Epidermal melanocyte (primary cell): ENCODE results near the gene MIX23.
A peak's percentile ranks its signal among the peaks of the same experiment; 100 is the strongest.

Experiments used
- DNase-seq: peaks from one replicate; pipeline ENCODE4 v3.0.0; 2011; ENCODE audit warnings: low spot score; ENCODE audit not compliant: insufficient read length

Gene MIX23

GRCh38 chr3:122382888-122383666, at the start of gene MIX23:
TSS of gene MIX23 (minus strand) at chr3:122383231. CDS start at chr3:122383224, 7 bp downstream.
- peak; percentile 77 for DNase-seq

- DNase-seq = no peak
Observed at GRCh38 chr3:122430371-122430770, 47.3 kb upstream of the MIX23 start.

DNA sequence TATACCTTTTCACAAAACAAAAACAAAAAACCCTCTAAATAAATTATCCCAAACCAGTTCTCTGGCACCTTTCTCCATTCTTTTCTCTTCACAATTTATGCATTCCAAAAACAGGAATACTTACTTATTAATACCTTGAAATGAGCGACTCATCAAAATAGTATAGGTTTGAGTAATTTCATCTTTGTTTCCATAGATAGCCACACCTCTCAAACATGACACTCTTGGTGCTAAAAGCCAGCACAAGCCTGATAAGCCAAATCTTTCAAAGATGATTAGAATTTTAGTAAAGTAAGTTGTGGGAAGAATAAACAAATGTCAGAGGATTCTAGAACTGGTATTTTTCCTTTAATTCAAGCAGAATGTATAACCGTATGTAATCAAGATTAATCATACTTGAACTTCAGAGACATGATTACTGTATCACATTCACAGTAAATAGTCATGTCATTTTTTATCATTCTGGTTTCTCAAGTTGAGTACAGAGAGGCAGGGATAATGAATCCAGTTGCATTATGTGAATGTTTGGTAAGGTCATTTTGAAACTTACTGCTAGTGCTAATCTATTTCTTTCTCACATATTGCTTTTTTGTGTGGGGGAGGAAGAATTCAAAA, 44.9 kb upstream of the MIX23 start:
- DNase-seq = no peak

DNA sequence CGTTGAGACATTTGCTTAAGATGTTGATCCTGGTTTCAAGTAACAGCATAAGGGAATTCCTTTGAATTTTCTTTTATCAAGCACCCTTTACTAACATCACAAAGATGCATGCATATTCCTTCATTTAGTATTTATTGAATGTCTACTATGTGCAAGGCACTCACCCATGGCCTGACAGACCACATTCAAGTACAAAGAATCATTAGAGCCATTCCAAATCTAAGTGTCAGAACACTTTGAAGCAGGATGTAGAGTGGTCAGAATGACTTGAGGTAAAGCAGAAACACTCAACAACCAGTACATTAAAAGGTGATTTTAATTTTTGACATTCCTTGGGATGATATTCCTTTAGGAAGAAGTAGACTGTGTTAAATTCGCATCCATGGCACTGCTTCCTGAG, 38.8 kb upstream of the MIX23 start:
- DNase-seq = no peak

GRCh38 chr3:122421101-122421500, 38.1 kb upstream of the MIX23 start:
- no peak for DNase-seq

DNA sequence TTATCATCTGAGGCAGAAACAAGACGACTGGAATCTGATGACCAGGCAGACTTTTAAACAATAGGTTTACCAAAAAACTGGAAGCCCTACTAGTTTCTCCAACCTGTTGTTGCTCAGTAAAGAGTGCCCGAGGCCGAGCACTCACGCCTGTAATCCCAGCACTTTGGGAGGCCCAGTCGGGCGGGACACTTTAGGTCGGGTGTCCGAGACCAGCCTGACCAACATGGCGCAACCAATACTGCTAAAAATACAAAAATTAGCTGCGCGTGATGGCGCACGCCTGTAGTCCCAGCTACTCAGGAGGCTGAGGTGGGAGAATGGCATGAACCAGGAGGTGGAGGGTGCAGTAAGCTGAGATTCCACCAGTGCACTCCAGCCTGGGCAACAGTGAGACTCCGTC, 33.9 kb upstream of the MIX23 start:
- no peak for DNase-seq

DNA sequence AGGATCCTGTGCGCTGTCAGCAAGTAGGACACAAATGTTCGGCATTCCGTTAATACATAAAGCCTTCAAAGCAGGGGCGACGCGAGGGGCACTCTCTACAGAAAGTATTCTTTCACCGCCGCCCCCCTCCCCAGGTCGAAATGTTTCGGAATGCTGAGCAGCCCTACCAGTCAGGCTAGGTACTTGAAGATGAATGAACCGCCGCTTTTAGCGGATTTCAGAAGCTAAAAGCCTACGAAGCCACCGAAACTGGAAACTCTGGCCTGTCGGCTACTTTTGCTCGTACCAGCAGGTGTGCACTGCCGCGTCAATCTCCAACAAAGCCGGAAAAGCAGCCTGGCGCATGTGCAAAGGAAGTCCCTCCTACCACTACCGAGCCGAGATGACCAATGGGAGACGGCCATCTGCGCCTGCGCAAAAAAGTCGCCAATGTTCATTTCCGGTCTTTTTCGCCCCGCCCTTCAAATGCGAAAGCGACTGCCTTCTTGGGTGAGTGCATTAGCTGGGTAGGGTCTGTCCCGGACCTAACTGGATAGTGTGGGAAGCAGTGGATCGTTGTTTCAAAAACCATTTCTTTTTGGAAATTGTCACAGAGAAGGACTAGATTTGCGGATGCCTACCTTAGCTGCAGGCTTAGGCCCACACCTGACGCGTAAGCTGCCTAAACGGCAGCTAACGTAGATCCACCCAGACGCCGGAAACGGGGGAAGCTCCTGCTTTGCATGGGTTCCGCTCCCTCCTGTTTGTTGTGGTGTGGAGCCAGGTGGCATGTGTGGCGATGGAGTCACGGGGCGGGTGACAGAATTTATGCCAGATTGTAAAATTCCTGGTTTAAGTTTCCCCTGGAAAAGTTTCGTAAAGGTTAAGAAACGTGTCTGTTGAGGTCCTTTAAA, 33.0 kb upstream of the MIX23 start, which contains the start of gene WDR5B:
Gene WDR5B, minus strand, starts transcription at position 301 of the 893 bp plus-strand sequence. CDS start 534 bp downstream, outside the sequence.
- peak; percentile 96 for DNase-seq

GRCh38 chr3:122415104-122415744, 32.2 kb upstream of the MIX23 start:
- DNase-seq = no peak

- DNase-seq = no peak
Observed at GRCh38 chr3:122414391-122414790, 31.4 kb upstream of the MIX23 start.

DNA sequence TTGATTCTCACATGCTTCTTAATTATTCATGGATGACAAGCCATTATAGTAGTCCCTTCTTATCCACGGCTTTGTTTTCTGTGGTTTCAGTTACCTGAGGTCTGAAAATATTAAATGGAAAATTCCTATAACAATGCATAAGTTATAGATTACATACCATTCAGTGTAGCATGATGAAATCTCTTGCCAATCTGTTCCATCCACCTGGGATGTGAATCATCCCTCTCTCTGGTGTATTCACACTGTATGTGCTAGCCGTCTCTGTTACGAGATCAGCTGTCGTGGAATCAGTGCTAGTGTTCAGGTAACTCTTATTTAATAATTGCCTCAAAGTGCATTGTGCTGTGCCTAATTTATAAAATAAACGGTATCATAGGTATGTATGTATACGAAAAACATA, 27.6 kb upstream of the MIX23 start:
- DNase-seq = no peak

GRCh38 chr3:122410111-122410510, 27.1 kb upstream of the MIX23 start:
- DNase-seq = no peak

DNA sequence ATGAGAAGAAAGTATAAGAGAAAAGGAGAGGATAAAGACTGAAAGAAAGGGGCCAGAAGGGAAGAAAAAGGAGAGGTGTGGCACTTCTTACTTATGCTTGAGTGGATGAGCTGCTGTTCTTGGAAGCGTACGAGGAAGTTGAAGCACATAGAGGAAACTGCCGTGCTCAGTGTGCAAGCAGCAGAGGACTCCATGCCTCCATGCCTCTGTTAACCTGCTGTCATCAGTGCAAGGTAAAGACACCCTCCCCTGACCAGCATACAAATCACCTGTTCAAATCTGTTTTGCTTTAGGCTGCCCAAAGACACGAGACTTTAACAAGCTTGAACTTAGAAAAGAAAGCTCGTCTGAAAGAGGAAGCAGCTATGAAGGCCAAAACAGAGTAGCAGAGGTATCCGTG, 26.4 kb upstream of the MIX23 start:
- DNase-seq = no peak

DNA sequence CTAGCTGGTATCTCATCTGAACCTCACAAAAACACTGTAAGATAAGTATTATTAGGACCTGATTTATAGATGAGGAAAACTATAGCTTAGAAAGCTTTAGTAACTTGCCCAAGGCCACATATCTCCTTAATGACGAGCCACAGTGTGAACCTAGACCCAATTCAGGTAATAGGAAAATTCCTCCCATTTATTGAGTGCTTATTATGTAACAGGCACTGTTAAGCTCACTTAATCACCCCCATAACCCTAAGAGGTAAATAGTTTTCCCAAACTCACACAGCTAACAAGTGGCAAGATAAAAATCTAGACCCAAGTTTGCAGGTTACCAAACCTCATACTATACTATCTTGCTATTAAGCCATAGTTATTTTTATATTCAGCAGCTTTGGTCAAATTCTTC, 24.9 kb upstream of the MIX23 start:
- no peak for DNase-seq

GRCh38 chr3:122406198-122406597, 23.2 kb upstream of the MIX23 start:
- DNase-seq = no peak

DNA sequence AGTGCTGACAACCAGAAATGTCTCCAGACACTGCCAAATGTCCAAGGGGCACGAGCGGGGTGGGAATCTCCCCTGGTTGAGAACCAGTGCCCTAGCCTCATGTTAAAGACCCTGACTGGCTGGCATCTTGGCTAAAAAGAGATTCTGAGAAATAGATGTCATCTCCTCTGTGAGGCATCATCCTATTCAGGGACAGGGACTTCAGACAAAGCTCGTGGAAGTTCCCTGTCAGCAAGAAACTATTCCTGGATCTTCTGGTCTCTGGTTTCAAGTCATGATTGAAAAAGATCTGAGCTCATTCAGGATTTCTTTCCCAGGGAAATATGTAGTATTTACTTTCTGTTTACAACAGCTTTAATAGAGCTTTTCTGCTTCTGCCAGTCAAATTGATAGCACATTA, 22.0 kb upstream of the MIX23 start:
- no peak for DNase-seq

DNA sequence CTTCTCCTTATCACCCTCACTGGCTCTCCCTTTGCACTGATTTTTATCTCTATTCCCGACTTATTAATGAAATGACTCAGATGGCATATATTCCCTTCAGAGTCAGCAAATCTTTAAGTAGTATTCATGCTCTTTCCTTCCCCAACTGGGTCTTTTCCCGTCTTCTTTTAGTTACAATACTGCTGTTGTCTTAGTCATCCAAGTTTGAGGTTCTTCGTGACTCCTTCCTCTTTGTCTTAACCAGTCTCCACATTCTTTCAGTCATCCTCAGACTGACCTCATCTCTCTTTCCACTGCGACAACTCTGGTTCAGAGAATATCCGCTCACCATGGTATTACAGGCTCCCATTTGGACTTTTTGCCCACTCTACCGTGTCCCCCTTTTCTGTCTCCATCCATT, 20.5 kb upstream of the MIX23 start:
- no peak for DNase-seq

DNA sequence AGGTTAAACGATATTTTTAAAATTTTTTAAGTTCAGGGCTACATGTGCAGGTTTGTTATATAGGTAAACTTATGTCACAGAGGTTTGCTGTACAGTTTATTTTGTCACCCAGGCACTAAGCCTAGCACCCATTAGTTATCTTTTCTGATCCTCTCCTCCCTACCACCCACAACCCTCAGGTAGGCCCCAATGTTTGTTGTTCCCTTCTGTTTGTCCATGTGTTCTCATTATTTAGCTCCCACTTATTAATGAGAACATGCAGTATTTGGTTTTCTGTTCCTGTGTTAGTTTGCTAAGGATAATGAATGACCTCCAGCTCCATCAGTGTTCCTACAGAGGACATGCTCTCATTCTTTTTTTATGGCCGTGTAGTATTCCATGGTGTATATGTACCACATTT, 15.9 kb upstream of the MIX23 start:
- no peak for DNase-seq

DNA sequence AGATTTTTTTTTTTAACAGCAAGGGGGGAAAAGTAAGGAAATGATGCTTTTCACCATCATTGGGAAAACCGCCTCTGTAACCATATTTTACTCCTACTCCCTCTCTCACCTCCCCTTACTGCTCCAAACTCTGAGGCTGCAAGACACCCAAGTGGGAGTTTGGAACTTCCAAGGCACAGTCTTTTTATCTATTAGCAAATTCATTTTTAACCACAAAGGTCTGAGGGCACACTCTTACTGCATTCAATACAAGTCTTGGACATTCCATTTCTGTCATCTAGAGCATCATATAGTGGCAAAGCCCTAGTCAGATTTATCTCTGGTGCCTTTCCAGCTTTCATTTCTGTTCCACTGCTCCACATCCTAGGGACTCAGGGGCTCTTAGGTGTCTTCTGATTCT, 14.2 kb upstream of the MIX23 start:
- DNase-seq = no peak

GRCh38 chr3:122396511-122396910, 13.5 kb upstream of the MIX23 start:
- DNase-seq = no peak

DNA sequence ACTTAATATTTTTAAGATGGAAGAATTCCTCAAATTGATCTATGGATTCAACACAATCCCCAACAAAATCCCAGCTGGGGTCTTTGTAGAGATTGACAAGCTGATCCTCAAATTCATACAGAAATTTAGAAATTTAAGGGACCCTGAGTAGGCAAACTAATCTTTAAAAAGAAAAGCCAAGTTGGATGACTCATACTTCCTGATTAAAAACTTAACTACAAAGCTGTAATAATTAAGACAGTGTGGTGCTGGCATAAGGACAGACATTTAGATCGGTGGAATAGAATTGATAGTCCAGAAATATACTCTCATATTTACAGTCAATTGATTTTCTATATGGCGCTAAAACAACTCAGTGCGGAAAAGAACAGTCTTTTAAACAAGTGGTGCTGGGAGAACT, 12.6 kb upstream of the MIX23 start:
- no peak for DNase-seq

- no peak for DNase-seq
Observed at GRCh38 chr3:122394173-122394572, 11.1 kb upstream of the MIX23 start.
